Measurements from ENCODE around the gene EMP2. TPM values are rescaled to one million over a fixed set of nuclear protein-coding genes. Genes with fewer than 3 reads are reported as not detected.
"Not testable (repeated sequence)": the region's sequence is repeated elsewhere in the genome, so short reads cannot be mapped to it uniquely, and the experiment has no call there.

Gene EMP2
- total RNA-seq, 1 experiment from 2014 or later: 31.9 TPM

GRCh38 chr16:10536328-10536727 is 44.1 kb downstream of the EMP2 start:
- Histone ChIP-seq H3K4me1 (peaks cover 17% of the 10 kb centered on the region), H3K36me3 (peaks cover 15% of the 10 kb centered on the region)
- not testable (repeated sequence) for H3K9me3 ChIP-seq (replicated peaks); H3K27ac ChIP-seq; DNase-seq; H3K4me3 ChIP-seq; H3K27me3 ChIP-seq

- no peaks in the 10 kb centered on the region for H3K9me3 ChIP-seq (replicated peaks)
- no peak overlapping the region for H3K4me3 ChIP-seq
- H3K36me3 ChIP-seq: peaks cover 8% of the 10 kb centered on the region
- H3K27ac ChIP-seq: no peak overlapping the region
- peaks cover 15% of the 10 kb centered on the region for H3K4me1 ChIP-seq
- no peak for DNase-seq
- no peaks in the 10 kb centered on the region for H3K27me3 ChIP-seq
Observed at GRCh38 chr16:10535461-10535860, 44.9 kb downstream of the EMP2 start.

GRCh38 chr16:10534748-10535147 is 45.6 kb downstream of the EMP2 start:
- H3K36me3 ChIP-seq: peaks cover 8% of the 10 kb centered on the region
- H3K27ac ChIP-seq: no peak overlapping the region

DNA sequence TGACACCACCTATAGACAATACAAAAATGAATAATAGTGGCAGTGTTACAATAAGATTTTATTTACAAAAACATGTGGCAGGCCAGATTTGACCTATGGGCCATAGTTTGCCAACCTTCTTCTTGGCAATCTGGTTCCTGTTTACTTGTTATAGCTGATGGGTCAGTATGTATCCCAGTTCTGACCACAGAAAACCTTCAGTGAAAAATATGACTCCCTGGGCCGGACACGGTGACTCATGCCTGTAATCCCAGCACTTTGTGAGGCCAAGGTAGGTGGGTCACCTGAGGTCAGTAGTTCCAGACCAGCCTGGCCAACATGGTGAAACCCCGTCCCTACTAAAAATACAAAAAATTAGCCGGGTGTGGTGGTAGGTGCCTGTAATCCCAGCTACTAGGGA is 46.8 kb downstream of the EMP2 start:
- H3K27me3 ChIP-seq; H3K27ac ChIP-seq; H3K4me1 ChIP-seq; H3K36me3 ChIP-seq; H3K9me3 ChIP-seq (replicated peaks); H3K4me3 ChIP-seq; DNase-seq: not testable (repeated sequence)

More at GRCh38 chr16:10534748-10535147, 45.6 kb downstream of the EMP2 start:
- Histone ChIP-seq H3K4me3 (no peak overlapping the region), H3K4me1 (peaks cover 11% of the 10 kb centered on the region), H3K27me3 (no peaks in the 10 kb centered on the region), H3K9me3 (replicated peaks) (no peaks in the 10 kb centered on the region)
- no peak for DNase-seq

GRCh38 chr16:10531582-10531981 is 48.8 kb downstream of the EMP2 start:
- no peaks in the 10 kb centered on the region for H3K9me3 ChIP-seq (replicated peaks)
- no peak overlapping the region for H3K27ac ChIP-seq
- H3K4me1 ChIP-seq: no peaks in the 10 kb centered on the region
- no peak overlapping the region for H3K4me3 ChIP-seq
- H3K36me3 ChIP-seq: peaks cover 5% of the 10 kb centered on the region
- no peaks in the 10 kb centered on the region for H3K27me3 ChIP-seq
- no peak for DNase-seq

DNA sequence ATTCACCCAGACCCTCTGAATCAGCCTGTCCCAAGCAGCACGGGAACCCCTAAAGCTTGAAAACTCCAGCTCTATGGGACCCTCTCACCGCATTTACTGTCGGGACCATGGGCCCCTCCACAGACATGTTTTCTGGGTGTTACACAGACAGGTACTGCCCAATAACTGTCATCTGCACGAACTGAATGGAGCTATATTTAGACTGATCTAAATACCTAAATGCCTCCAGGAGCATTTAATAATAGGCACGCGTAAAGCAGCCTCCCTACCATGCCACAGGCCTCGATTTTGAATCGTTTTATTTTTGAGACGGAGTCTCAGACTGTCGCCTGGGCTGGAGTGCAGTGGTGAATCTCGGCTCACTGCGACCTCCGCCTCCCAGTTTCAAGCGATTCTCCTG is 49.7 kb downstream of the EMP2 start:
- H3K27me3 ChIP-seq: no peaks in the 10 kb centered on the region
- no peak overlapping the region for H3K27ac ChIP-seq
- H3K9me3 ChIP-seq (replicated peaks): no peaks in the 10 kb centered on the region
- no peak for DNase-seq
- no peak overlapping the region for H3K4me3 ChIP-seq
- peaks cover 5% of the 10 kb centered on the region for H3K36me3 ChIP-seq
- no peaks in the 10 kb centered on the region for H3K4me1 ChIP-seq

GRCh38 chr16:10529895-10530669 is 50.3 kb downstream of the EMP2 start:
- no peak for DNase-seq
- Histone ChIP-seq H3K9me3 (replicated peaks) (no peaks in the 10 kb centered on the region), H3K4me1 (no peaks in the 10 kb centered on the region), H3K4me3 (no peak overlapping the region), H3K27me3 (no peaks in the 10 kb centered on the region), H3K27ac (no peak overlapping the region), H3K36me3 (peaks cover 5% of the 10 kb centered on the region)

GRCh38 chr16:10528635-10529034 is 51.8 kb downstream of the EMP2 start:
- H3K27me3 ChIP-seq: no peaks in the 10 kb centered on the region
- DNase-seq: no peak
- peaks cover 5% of the 10 kb centered on the region for H3K36me3 ChIP-seq

GRCh38 chr16:10526962-10527361 is 53.4 kb downstream of the EMP2 start:
- Histone ChIP-seq H3K4me3 (no peak overlapping the region), H3K27ac (no peak overlapping the region), H3K27me3 (no peaks in the 10 kb centered on the region), H3K4me1 (no peaks in the 10 kb centered on the region), H3K36me3 (peaks cover 5% of the 10 kb centered on the region), H3K9me3 (replicated peaks) (no peaks in the 10 kb centered on the region)
- DNase-seq: no peak

More at GRCh38 chr16:10528635-10529034, 51.8 kb downstream of the EMP2 start:
- Histone ChIP-seq H3K4me1 (no peaks in the 10 kb centered on the region), H3K27ac (no peak overlapping the region), H3K9me3 (replicated peaks) (no peaks in the 10 kb centered on the region), H3K4me3 (no peak overlapping the region)

- no peak overlapping the region for H3K27ac ChIP-seq
- H3K36me3 ChIP-seq: no peaks in the 10 kb centered on the region
Observed at GRCh38 chr16:10525214-10525825, 55.1 kb downstream of the EMP2 start.

GRCh38 chr16:10522966-10523365 is 57.4 kb downstream of the EMP2 start:
- Histone ChIP-seq H3K9me3 (replicated peaks) (no peaks in the 10 kb centered on the region), H3K4me1 (no peaks in the 10 kb centered on the region), H3K27me3 (no peaks in the 10 kb centered on the region), H3K36me3 (no peaks in the 10 kb centered on the region), H3K27ac (no peak overlapping the region), H3K4me3 (no peak overlapping the region)
- peak; percentile 11 to 34 for DNase-seq

More at GRCh38 chr16:10525214-10525825, 55.1 kb downstream of the EMP2 start:
- Histone ChIP-seq H3K4me3 (no peak overlapping the region), H3K9me3 (replicated peaks) (no peaks in the 10 kb centered on the region), H3K4me1 (no peaks in the 10 kb centered on the region), H3K27me3 (no peaks in the 10 kb centered on the region)
- DNase-seq: no peak

GRCh38 chr16:10521681-10522274 is 58.6 kb downstream of the EMP2 start:
- H3K4me3 ChIP-seq: no peak overlapping the region
- H3K27ac ChIP-seq: no peak overlapping the region
- H3K4me1 ChIP-seq: no peaks in the 10 kb centered on the region
- DNase-seq: peak; percentile 57 to 83
- H3K27me3 ChIP-seq: no peaks in the 10 kb centered on the region
- no peaks in the 10 kb centered on the region for H3K36me3 ChIP-seq
- H3K9me3 ChIP-seq (replicated peaks): no peaks in the 10 kb centered on the region

GRCh38 chr16:10520869-10521578 is 59.4 kb downstream of the EMP2 start:
- Histone ChIP-seq H3K27me3 (no peaks in the 10 kb centered on the region), H3K4me3 (no peak overlapping the region), H3K9me3 (replicated peaks) (no peaks in the 10 kb centered on the region), H3K27ac (no peak overlapping the region), H3K36me3 (no peaks in the 10 kb centered on the region), H3K4me1 (no peaks in the 10 kb centered on the region)
- DNase-seq: no peak

DNA sequence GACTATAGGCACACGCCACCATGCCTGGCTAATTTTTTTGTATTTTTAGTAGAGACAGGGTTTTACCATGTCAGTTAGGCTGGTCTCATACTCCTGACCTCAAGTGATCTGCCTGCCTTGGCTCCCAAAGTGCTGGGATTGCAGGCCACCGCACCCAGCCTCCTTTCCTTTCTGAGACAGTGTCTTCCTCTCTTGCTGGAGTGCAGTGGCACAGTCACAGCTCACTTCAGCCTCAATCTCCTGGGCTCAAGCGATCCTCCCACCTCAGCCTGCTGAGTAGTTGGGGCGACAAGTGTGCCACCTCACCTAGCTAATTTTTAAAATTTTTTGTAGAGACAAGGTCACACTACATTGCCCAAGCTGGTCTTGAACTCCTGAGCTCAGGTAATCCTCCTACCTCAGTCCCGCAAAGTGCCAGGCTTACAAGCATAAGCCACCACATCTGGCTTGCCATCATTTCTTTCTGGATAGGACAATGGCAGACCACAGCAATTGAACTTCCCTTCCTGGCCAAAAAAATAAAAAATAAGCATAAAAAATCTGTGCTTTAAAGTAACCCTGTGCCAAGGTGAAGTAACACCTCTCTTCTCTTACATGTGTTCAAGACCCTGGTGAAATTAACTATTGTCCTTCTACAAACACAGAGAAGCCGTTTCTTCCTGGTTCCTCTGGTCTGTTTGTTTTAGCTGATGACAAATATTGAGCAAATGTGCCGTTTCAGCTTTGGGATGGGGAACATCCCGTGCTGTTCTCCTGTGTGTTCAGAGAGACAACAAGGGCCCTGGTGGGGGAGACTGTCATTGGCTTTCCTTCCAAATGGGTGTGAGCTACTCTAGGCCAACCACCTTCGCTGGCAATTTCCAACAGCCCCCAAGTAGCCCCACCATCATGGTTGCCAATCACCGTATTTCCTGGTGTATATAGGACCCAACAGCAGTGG is 60.2 kb downstream of the EMP2 start:
- H3K4me1 ChIP-seq: no peaks in the 10 kb centered on the region
- H3K9me3 ChIP-seq (replicated peaks): no peaks in the 10 kb centered on the region
- no peaks in the 10 kb centered on the region for H3K27me3 ChIP-seq
- no peak overlapping the region for H3K4me3 ChIP-seq
- no peak overlapping the region for H3K27ac ChIP-seq
- no peaks in the 10 kb centered on the region for H3K36me3 ChIP-seq
- DNase-seq: no peak
